ENCODE measurements around the gene CCDC174. TPM values are rescaled to one million over a fixed set of nuclear protein-coding genes. Genes with fewer than 3 reads are reported as not detected.

The CCDC174 gene
- 10 to 100 TPM; 20.0 to 29.8 (median 27.9) TPM for total RNA-seq
- long read RNA-seq, donor 1, transcript CCDC174-202 (11 exons, 2,942 nt): major isoform, 10 of 15 reads
- long read RNA-seq, donor 1, partial matches to known transcripts: 2 of 15 reads
- long read RNA-seq, donor 1, other reads (novel, unspliced or antisense): 3 of 15 reads
- long read RNA-seq, donor 2, partial matches to known transcripts: 18 of 22 reads
- long read RNA-seq, donor 2, other reads (novel, unspliced or antisense): 2 of 22 reads

GRCh38 chr3:14651440-14652251 lies at the start of gene CCDC174:
Gene CCDC174, plus strand, starts transcription at chr3:14651762. Its CDS starts 75 bp downstream, at chr3:14651837.
- peak within 1 kb of the TSS; percentile 68 for H3K4me3 ChIP-seq
- no peaks in the 10 kb centered on the region for H3K9me3 ChIP-seq
- ATAC-seq (peak; percentile 98), DNase-seq (peak; percentile 95 to 98 (median 95))
- H3K36me3 ChIP-seq (ENCODE audit: low read depth): no peaks in the 10 kb centered on the region
- intact Hi-C loops (cut with DNase I, micrococcal nuclease): no loop called here
- H3K4me1 ChIP-seq (ENCODE audit: low read depth): peaks cover 21% of the 10 kb centered on the region
- TF ChIP-seq CTCF (IDR thresholded peaks at IDR 0.05): no peak

- peaks cover 5% of the 10 kb centered on the region for H3K4me1 ChIP-seq (ENCODE audit: low read depth)
- no peaks in the 10 kb centered on the region for H3K9me3 ChIP-seq
- DNase-seq (no peak), ATAC-seq (peak; percentile 43)
- no peak for TF ChIP-seq CTCF (IDR thresholded peaks at IDR 0.05)
- H3K4me3 ChIP-seq: no peak overlapping the region
- intact Hi-C loops (cut with DNase I, micrococcal nuclease): no loop called here
- no peaks in the 10 kb centered on the region for H3K36me3 ChIP-seq (ENCODE audit: low read depth)
Measured at GRCh38 chr3:14602006-14602803, 49.4 kb upstream of the CCDC174 start.

- no peak overlapping the region for H3K4me3 ChIP-seq
- no peaks in the 10 kb centered on the region for H3K36me3 ChIP-seq (ENCODE audit: low read depth)
- intact Hi-C loops (cut with DNase I, micrococcal nuclease): no loop called here
- peak; percentile 60 for ATAC-seq
- no peak for TF ChIP-seq CTCF (IDR thresholded peaks at IDR 0.05)
- no peaks in the 10 kb centered on the region for H3K9me3 ChIP-seq
- H3K4me1 ChIP-seq (ENCODE audit: low read depth): peaks cover 5% of the 10 kb centered on the region
- no peak for DNase-seq
Measured at GRCh38 chr3:14602804-14603644, 48.5 kb upstream of the CCDC174 start.

- ATAC-seq (no peak), DNase-seq (no peak)
- Histone ChIP-seq H3K4me3 (no peak overlapping the region), H3K36me3 (ENCODE audit: low read depth) (no peaks in the 10 kb centered on the region), H3K9me3 (no peaks in the 10 kb centered on the region), H3K4me1 (ENCODE audit: low read depth) (peaks cover 5% of the 10 kb centered on the region)
- no peak for TF ChIP-seq CTCF (IDR thresholded peaks at IDR 0.05)
- intact Hi-C loops (cut with DNase I, micrococcal nuclease): no loop called here
Measured at GRCh38 chr3:14605067-14605466, 46.5 kb upstream of the CCDC174 start.

- Histone ChIP-seq H3K36me3 (ENCODE audit: low read depth) (no peaks in the 10 kb centered on the region), H3K4me1 (ENCODE audit: low read depth) (peaks cover 5% of the 10 kb centered on the region), H3K4me3 (no peak overlapping the region), H3K9me3 (no peaks in the 10 kb centered on the region)
- TF ChIP-seq CTCF (IDR thresholded peaks at IDR 0.05): no peak
- ATAC-seq (no peak), DNase-seq (no peak)
- intact Hi-C loops (cut with DNase I, micrococcal nuclease): no loop called here
Measured at GRCh38 chr3:14605744-14606143, 45.8 kb upstream of the CCDC174 start.
